Bronchial epithelial cell (primary cell): Measurements from ENCODE around the gene BTAF1. TPM values are rescaled to one million over a fixed set of nuclear protein-coding genes. Genes with fewer than 3 reads are reported as not detected.
A peak's percentile ranks its signal among the peaks of the same experiment; 100 is the strongest.

ENCODE experiments used
- DNase-seq: peaks from one replicate; pipeline ENCODE4 v3.0.0-alpha.2; 2010; ENCODE audit warnings: low read depth
- FAIRE-seq: peaks from 2 replicates; lab custom pipeline; 2011; peaks lifted over from hg19 to GRCh38; lab: Jason Lieb, UNC
- H3K27me3 ChIP-seq: 2 replicates; pipeline ENCODE4 v1.5.1; 2011; ENCODE audit warnings: low read length; ENCODE audit not compliant: control insufficient read depth, insufficient read depth
- H3K36me3 ChIP-seq: 2 replicates; pipeline ENCODE4 v1.5.1; 2011; ENCODE audit warnings: low read length; ENCODE audit not compliant: control insufficient read depth, insufficient read depth
- H3K4me3 ChIP-seq: 2 replicates; pipeline ENCODE4 v1.5.1; 2011; ENCODE audit warnings: mild to moderate bottlenecking, low read depth, low read length, control low read depth
- total RNA-seq: library from RNA; depleted of rRNA; stranded (reverse); fragments of >200 nt; gene quantifications from 2 replicates; pipeline ENCODE4 v1.2.1, GENCODE V29; 2014
- TF ChIP-seq, protein P1 (sequence below): IDR thresholded peaks from 2 replicates; pipeline ENCODE4 v1.5.1; 2011; ENCODE audit warnings: mild to moderate bottlenecking, moderate library complexity, low read length, control low read depth, inconsistent platforms; ENCODE audit not compliant: insufficient read depth, severe bottlenecking

BTAF1 gene
- total RNA-seq, 1 donor from 2014 or later, result 47.4 TPM

DNA sequence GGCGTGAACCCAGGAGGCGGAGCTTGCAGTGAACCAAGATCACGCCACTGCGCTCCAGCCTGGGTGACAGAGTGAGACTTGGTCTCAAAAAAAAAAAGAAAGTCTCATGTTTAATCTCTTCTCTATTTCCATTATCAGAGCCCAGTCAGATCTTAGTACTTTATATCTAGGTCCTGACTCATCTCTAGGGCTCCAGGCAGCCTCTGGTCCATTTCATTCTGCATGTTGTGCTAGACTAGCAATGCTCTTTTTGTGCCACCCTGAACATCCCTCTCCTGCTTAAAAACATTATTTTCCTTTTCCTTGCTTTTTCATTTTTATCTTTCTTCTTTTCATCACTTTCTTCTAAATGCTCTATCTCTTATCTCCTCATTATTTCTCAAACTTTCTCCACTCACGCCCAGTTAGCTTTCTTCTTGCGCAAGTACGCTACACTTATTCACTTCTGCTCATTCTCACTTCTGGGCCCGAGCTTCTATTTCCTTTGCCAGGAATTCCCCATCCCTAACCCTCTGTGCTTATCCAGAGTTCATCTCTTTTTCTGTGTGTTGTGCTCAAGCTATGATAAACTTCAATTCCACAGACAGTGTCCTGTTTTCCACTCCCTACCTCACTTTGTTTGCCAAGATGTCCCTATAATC lies 63.9 kb downstream of the BTAF1 start:
- Histone ChIP-seq H3K36me3 (peaks cover 5% of the 10 kb centered on the region), H3K4me3 (no peak overlapping the region), H3K27me3 (no peaks in the 10 kb centered on the region)
- TF ChIP-seq, protein P1, sequence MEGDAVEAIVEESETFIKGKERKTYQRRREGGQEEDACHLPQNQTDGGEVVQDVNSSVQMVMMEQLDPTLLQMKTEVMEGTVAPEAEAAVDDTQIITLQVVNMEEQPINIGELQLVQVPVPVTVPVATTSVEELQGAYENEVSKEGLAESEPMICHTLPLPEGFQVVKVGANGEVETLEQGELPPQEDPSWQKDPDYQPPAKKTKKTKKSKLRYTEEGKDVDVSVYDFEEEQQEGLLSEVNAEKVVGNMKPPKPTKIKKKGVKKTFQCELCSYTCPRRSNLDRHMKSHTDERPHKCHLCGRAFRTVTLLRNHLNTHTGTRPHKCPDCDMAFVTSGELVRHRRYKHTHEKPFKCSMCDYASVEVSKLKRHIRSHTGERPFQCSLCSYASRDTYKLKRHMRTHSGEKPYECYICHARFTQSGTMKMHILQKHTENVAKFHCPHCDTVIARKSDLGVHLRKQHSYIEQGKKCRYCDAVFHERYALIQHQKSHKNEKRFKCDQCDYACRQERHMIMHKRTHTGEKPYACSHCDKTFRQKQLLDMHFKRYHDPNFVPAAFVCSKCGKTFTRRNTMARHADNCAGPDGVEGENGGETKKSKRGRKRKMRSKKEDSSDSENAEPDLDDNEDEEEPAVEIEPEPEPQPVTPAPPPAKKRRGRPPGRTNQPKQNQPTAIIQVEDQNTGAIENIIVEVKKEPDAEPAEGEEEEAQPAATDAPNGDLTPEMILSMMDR, result no peak
- DNase-seq (no peak), FAIRE-seq (peak; percentile 95)

DNA sequence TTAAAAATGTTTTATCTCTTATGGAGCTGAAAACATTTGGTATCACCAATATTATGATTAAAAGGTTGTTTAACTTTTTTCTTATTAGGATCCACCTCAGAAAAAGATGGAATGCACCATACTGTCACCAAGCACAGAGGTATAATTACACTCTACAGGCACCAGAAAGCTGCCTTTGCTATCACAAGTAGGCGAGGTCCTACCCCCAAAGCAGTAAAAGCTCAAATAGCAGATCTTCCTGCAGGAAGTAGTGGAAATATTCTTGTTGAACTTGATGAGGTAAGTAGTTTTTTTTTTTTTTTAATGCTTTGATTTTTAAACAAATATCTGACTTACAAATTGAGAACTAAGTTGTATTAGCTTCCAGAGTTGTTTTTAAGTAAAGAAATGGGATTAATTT lies 68.5 kb downstream of the BTAF1 start:
- TF ChIP-seq, protein P1, result no peak
- H3K36me3 ChIP-seq, result peaks cover 2% of the 10 kb centered on the region
- no peak for DNase-seq
- H3K27me3 ChIP-seq, result no peaks in the 10 kb centered on the region
- no peak overlapping the region for H3K4me3 ChIP-seq
- FAIRE-seq, result no peak

DNA sequence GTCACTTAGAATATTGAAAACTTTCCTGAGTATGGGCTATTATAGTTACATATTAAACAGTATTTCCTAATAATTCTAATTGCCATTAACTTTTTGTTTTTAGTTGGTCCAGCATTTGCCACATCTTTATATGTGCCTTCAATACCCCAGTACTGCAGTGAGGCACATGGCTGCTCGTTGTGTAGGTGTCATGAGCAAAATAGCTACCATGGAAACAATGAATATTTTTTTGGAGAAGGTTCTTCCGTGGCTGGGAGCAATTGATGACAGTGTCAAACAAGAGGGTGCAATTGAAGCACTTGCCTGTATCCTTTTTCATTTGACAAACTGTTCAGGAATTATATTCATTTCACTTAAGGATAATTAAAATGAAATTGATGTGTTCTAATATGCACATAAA lies 72.7 kb downstream of the BTAF1 start:
- TF ChIP-seq, protein P1, result no peak
- no peak for FAIRE-seq
- Histone ChIP-seq H3K27me3 (no peaks in the 10 kb centered on the region), H3K36me3 (no peaks in the 10 kb centered on the region), H3K4me3 (no peak overlapping the region)
- no peak for DNase-seq

DNA sequence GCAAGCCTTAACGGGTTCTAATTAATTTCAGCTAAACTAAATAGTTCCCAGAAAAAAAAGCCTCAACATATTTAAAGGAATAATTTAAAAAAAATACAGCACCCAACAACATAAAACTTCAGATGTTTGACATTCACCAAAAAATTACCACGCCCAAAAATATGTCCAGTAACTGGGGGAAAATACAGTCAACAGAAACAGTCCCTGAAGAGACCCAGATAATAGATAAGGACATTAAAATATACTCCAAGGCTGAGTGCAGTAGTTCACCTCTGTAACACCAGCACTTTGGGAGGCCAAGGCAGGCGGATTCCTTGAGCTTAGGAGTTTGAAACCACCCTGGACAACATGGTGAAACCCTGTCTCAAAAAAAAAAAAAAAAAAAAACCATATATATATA lies 78.0 kb downstream of the BTAF1 start:
- Histone ChIP-seq H3K4me3 (no peak overlapping the region), H3K27me3 (no peaks in the 10 kb centered on the region), H3K36me3 (peaks cover 1% of the 10 kb centered on the region)
- DNase-seq (no peak), FAIRE-seq (no peak)
- TF ChIP-seq, protein P1, result no peak

DNA sequence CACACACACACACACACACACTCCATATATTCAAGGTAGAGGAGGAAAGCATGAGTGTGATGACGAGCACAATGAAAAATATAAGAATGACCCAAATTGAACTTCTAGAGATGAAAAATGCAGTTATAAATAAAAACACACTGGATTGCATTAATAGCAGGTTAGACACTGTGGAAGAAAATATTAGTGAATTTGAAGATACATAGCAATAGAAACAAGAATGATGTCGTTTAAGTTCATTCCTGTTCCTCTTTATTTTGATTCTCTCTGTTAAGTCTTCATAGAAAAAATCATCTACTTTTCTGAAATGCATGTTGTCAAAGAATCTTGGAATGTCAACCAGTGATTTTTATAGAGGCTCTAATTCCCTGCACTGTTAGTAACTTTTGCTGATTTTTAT lies 78.4 kb downstream of the BTAF1 start:
- H3K36me3 ChIP-seq, result peaks cover 1% of the 10 kb centered on the region
- TF ChIP-seq, protein P1, result no peak
- FAIRE-seq (no peak), DNase-seq (no peak)
- no peaks in the 10 kb centered on the region for H3K27me3 ChIP-seq
- H3K4me3 ChIP-seq, result no peak overlapping the region

DNA sequence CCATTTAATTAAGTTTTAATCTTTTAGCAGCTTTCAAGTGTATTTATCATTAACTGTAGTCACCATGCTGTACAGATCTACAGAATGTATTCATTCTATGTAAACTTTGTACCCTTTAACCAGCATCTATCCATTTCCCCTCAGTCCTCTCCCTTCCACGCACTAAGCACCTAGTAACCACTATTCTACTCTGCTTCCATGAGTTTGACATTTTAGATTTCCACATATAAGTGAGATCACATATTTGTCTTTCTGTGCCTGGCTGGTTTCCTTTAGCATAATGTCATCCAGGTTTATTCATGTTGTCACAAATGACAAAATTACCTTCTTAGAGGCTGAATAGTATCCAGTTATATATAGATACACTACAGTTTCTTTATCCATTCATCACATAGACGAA lies 79.7 kb downstream of the BTAF1 start:
- peaks cover 2% of the 10 kb centered on the region for H3K36me3 ChIP-seq
- FAIRE-seq (no peak), DNase-seq (no peak)
- TF ChIP-seq, protein P1, result no peak
- no peak overlapping the region for H3K4me3 ChIP-seq
- H3K27me3 ChIP-seq, result no peaks in the 10 kb centered on the region
